IPS DF 19.7 (cell line): ENCODE measurements around the gene HIBCH.

Source experiments
- DNase-seq: peaks from one replicate; pipeline ENCODE4 v3.0.0-alpha.2; 2013; ENCODE audit warnings: low read depth, low spot score

Gene HIBCH

GRCh38 chr2:190188289-190188688 lies 131.3 kb downstream of the HIBCH start:
- DNase-seq, result no peak

- DNase-seq, result no peak
These were observed 133.4 kb downstream of the HIBCH start for GRCh38 chr2:190186238-190186637.

- no peak for DNase-seq
These were observed 134.2 kb downstream of the HIBCH start for GRCh38 chr2:190185380-190185779.

- DNase-seq, result no peak
These were observed 135.2 kb downstream of the HIBCH start for GRCh38 chr2:190184460-190184859.

GRCh38 chr2:190183539-190183938 lies 136.1 kb downstream of the HIBCH start:
- no peak for DNase-seq

- DNase-seq, result no peak
These were observed 137.5 kb downstream of the HIBCH start for GRCh38 chr2:190182071-190182524.

- no peak for DNase-seq
These were observed 138.4 kb downstream of the HIBCH start for GRCh38 chr2:190181123-190181669.

- DNase-seq, result peak; percentile 25
These were observed 139.1 kb downstream of the HIBCH start for GRCh38 chr2:190180313-190181122.

- DNase-seq, result no peak
These were observed 139.8 kb downstream of the HIBCH start for GRCh38 chr2:190179754-190180312.

- DNase-seq, result no peak
These were observed 141.4 kb downstream of the HIBCH start for GRCh38 chr2:190178066-190178722.

GRCh38 chr2:190177249-190178040 lies 142.2 kb downstream of the HIBCH start:
- no peak for DNase-seq

GRCh38 chr2:190173392-190173791 lies 146.2 kb downstream of the HIBCH start:
- no peak for DNase-seq

- no peak for DNase-seq
These were observed 149.0 kb downstream of the HIBCH start for GRCh38 chr2:190170673-190171072.

GRCh38 chr2:190169221-190170072 lies 150.2 kb downstream of the HIBCH start:
- no peak for DNase-seq

GRCh38 chr2:190167702-190168101 lies 151.9 kb downstream of the HIBCH start:
- DNase-seq, result no peak

GRCh38 chr2:190165491-190165890 lies 154.1 kb downstream of the HIBCH start:
- DNase-seq, result no peak

GRCh38 chr2:190162851-190163250 lies 156.8 kb downstream of the HIBCH start:
- no peak for DNase-seq

- DNase-seq, result no peak
These were observed 160.2 kb downstream of the HIBCH start for GRCh38 chr2:190159453-190159852.

GRCh38 chr2:190158798-190159434 lies 160.7 kb downstream of the HIBCH start:
- DNase-seq, result no peak
